ENCODE results near the gene GALNT13. TPM values are rescaled to one million over a fixed set of nuclear protein-coding genes. Genes with fewer than 3 reads are reported as not detected.
"Not testable (repeated sequence)": the region's sequence is repeated elsewhere in the genome, so short reads cannot be mapped to it uniquely, and the experiment has no call there.

Gene GALNT13
- total RNA-seq, 1 experiment from 2014 or later = 0.05 TPM

DNA sequence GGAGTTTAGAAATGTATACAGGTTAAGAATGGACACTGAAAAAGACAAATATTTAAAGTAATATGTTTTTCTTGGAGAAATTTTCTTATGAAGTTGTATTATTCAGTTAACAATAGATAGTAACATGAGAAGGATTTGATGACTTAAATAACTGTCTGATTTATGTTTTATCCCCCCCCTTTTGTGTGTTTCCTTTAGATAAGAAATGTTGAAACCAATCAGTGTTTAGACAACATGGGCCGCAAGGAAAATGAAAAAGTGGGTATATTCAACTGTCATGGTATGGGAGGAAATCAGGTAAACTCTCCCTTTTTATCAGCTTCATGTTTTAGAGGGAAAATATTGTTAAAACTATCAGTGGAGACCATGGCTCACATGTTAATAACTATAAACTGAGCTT is 537.1 kb downstream of the GALNT13 start:
- no peak for DNase-seq (ENCODE audit: low spot score)

DNA sequence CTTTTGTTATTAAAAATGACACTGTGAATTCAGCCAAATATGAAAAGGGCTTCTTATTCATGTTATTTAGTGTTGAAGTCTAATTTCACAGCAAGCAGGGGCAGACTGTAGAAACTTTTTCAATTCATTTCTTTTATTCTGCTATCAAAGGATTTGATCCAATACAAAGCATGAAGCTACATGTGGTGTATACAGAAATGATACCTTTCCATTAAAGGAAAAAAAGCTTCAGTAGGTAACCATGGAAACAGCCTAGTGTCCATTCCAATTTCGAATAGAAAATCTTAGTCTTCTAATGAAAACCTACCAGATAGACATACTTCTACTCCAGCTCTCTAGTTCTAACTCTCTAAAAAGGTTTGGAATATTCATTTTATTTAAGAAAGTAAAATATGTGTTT is 550.5 kb downstream of the GALNT13 start:
- no peak for DNase-seq (ENCODE audit: low spot score)

DNA sequence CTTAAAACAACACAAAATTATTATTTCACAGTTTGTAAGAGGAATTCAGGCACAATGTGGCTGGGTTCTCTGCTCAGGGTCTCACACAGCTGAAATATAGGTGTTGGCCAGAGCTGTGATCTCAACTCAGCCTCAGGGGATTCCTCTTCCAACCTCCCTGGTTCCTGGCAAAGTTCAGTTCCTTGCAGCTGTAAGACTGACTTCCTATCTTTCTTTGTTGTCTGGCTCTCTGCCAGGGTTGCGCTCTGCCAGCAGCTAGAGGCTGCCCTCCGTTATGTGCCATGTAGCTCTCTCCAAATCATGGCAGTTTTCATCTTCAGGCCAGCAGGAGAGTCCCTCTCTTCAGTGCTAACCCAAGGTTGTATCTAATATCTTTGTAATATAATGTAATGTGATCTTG is 554.3 kb downstream of the GALNT13 start:
- DNase-seq (ENCODE audit: low spot score) = peak; percentile 23

DNA sequence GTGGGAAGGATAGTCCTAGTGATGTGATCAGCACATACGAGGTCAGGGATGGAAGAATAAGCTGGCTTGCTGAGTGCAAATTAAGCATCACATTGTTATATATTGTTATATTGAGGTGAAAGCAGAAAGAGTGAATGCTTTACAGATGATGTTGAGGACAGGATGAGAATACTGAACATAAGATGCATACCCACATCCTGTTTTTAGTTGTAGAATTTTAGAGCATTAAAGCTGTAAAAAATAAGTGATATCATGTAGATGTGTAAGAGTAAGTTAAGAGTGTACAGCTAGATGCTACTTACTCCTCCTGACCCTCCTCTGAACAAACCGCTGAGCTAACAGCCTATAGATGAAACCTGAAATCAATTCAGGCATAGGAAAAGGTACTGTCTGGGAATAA is 555.7 kb downstream of the GALNT13 start:
- DNase-seq (ENCODE audit: low spot score) = no peak

DNA sequence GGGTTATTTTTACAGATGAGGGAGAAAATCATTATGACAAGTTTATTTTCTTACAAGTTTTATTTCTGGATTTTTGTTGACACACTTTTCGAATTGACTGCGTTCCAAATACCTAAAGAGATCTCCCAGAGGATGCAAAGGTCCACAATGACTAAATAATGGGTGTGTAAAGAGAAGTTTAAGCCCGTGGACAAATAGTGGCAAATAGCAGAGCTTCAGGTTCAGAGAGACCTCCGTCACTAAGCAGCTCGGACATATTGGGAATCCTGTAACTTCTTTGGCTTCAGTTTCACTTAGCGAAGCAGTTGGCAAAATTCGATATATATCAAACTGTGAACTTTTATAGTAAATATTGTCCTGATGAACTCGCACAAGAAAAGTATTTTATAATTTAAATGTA is 556.3 kb downstream of the GALNT13 start:
- no peak for DNase-seq (ENCODE audit: low spot score)

DNA sequence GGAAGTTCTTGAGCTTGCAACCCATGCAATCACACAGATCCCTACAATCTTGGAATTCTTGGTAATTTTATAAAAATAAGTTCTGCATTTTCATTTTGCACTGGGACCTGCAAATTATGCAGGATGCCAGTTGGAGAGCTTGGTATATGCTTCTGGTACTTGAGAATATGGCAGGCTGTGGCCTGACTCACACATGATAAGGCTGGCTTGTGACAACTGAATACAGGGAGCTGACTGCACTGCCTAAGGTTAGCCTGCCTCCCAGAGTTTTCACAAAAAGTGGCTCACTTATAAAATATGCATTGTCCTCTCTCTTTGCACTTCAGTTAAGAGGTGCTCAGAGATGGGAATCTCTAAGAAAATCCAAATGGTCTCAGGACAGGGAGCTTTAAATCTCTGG is 561.3 kb downstream of the GALNT13 start:
- peak; percentile 3 for DNase-seq (ENCODE audit: low spot score)

DNA sequence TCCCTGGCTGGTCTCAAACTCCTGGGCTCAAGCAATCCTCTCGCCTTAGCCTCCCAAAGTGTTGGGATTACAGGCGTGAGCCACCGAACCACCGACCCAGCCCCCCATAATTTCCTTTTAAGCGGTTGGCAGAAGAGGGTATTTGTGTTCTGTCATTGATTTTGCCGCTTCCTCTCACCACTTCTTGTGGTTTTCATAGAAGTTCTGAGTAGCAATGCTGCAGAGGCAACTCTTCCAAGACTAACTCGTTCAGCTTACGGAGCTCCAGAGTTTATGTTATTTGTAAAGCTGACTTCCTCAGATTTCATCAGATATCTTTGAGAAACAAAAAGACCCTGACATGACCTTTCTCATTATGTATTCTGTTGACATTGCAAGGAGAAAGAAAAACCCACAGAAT is 565.4 kb downstream of the GALNT13 start:
- no peak for DNase-seq (ENCODE audit: low spot score)

DNA sequence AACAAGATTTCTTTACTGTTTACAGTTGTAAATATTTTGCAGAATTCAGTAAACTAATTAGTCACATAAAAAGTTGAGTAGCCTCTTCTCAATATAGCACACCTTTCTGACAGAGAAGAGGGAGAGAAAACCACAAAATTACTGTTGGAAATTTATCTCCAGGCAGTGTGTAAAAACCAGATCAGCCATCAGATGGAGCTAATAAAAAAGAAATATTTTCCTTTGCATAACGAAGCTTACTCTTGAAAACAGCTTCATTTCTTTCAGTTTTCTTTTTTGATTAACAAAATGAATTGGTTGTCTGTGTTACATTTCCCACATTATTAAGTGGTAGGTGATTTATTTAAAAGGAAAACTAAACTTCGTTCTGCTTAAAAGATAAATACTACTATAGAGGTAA is 567.4 kb downstream of the GALNT13 start:
- peak; percentile 10 for DNase-seq (ENCODE audit: low spot score)

DNA sequence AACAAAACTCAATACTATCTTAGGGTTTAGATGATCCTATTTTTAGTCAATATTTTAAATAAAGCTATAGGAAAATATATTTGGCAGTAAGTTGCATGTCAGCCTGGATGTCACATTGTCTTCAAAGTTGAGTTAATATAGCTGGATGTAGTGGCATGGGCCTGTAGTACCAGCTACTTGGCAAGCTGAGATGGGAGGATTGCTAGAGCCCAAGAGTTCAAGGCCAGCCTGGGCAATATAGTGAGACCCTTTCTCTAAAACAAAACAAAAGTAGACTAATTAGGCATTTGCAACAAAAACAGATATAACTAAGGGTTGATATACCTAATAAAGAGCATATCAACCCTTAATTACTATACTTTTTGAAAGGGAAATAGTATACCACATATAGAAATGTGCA is 572.2 kb downstream of the GALNT13 start:
- no peak for DNase-seq (ENCODE audit: low spot score)

DNA sequence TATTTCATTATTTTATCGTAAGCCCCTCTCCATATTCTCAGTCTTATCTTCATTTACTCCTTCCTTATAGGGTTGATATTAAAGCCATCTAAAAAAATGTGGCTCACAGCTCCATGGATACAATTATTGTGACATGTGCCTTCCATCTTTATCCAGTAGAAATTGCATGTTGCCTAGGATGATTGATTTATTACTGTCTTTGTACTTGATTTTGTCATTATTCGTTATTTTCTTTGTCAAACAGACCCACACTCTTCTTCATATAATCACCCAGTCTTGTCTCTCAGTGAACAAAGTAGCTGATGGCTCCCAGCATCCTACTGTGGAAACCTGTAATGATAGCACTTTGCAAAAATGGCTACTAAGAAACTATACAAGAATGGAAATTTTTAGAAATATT is 574.6 kb downstream of the GALNT13 start:
- no peak for DNase-seq (ENCODE audit: low spot score)

DNA sequence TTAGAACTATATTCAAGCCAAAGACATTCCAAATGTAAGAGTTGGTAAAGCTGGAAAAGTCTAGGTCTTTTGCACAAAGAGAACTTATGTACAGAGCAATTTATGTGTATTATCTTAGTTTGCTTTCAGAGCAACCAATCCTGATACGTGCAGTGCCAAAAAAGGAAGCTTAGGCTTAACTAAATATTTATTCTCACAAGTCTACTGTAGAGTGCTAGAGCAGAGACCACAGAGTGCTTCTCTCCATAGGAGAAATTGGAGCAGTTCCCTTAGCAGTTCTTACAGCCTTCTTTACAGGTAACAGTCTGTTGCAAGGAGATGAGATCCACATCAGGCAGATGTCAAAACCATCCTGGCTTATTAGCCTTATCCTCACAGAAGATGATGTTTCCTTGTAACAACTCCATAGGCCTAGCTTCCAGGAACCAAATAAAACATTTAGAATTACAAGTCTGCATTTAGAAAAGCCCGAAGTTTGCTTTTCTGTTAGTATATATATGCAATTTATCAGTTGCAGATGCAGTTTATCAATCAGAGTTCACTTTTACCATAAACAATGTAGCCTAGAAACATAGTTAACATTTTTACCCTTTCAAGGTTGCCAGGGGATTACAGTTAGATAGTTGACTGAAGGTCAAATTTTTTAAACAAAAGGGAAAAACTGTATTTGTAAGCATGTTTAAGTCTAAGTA is 576.2 kb downstream of the GALNT13 start:
- no peak for DNase-seq (ENCODE audit: low spot score)

DNA sequence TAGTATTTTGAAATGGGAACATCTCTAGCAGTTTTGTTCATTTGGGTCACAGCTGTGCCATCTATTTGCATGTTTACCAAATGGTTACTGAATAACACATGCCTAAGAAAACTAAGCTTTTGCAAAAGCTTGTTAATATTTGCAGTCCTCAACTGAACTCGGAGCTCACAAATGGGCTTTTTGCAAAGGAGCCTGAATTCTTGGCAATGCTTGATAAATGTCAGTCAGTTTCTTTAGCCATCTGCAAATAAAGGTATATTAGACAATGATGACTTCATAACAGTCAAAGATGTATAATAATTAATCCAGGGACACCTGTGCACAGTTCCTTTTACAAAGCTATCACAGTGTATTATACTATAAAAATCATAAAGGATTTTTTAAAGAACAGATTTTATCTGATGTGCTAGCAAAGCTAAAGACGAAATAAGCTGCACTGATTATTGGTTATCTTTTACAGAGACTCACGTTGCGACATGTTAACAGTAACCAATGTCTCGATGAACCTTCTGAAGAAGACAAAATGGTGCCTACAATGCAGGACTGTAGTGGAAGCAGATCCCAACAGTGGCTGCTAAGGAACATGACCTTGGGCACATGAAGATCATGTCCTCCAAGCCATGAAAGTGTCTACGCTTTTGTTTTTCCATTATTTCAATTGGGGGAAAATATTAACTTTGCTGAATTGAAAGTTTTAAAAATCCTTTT is 578.4 kb downstream of the GALNT13 start:
- DNase-seq (ENCODE audit: low spot score) = no peak

DNA sequence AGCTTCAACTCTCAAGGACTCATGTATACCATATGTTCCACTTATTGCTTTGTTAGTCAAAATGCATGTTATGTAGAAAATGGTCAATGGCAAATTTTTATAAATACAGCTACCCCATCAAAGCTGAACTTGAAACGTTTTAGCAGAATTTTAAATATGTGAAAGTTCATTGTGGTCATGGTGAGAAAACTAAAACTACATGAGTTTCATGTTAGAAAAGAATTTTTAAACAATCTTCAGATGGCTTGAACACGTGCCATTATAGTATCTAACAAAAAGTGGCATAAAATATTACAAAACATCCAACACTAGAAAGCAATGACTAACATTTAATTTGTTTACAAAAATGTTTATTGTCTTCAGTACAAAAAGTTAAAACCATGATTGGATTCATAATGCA is 580.7 kb downstream of the GALNT13 start:
- DNase-seq (ENCODE audit: low spot score) = no peak

DNA sequence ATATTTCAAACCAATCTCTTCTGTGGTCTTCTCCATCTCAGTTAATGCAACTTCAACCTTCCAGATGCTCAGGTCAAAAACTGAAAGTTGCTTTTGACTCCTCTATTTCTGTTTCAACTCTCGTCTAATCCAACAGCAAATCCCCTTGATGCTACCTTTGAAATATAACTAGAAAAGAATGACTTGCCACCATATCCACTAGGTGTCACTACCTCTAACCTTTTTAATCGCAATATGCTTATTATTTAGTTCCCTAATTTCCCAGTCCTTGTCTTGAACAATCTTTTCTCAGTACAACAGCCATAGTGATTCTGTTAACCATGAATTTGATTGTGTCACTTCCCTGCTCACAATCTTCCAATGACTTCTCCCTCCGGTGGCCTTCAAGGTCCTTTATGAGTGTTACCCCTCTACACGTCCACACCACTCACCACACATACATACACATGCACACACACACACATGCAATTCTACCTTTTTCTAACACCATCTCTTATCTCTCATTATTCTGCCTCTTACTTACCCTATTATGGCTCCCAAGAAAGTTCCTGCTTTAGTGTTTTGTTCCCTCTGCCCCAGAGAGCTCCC is 581.3 kb downstream of the GALNT13 start:
- peak; percentile 53 for DNase-seq (ENCODE audit: low spot score)

DNA sequence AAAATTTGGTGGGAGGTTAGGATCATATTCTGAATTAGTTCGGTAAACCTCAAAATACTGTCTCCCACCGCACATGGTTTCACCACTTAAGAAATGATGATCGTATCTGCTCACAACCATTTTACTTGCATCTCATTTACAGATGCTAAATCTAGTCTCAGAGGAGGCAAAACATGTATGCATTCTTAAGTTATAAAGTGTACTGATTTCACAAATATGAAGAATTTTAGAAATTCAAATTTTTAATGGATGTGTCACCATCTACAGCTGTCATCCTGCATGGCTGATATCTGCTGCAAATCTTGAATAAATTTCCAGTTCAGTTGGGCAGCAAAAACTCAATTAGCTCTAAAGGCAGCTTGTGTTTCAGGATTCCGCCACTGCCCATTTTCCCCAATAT is 583.4 kb downstream of the GALNT13 start:
- DNase-seq (ENCODE audit: low spot score) = peak; percentile 8

DNA sequence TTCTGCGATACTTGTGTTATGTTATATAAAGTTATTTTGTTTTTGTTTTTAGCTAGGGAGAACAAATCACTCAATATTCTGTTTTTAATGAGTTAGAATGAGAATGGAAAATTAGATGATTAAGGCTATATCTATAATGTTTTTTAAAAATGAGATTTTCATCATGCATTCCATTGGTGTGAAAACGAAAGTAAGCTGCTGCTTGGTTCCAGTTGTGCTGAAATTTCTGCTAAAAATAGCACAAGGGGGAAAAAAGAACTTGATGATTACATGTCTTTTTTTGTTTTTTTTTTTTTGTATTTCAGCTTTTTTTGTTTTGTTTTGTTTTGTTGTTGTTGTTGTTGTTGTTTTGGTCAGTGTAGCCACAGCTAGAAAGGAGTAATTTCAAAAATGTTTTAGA is 584.1 kb downstream of the GALNT13 start:
- peak; percentile 20 for DNase-seq (ENCODE audit: low spot score)

DNA sequence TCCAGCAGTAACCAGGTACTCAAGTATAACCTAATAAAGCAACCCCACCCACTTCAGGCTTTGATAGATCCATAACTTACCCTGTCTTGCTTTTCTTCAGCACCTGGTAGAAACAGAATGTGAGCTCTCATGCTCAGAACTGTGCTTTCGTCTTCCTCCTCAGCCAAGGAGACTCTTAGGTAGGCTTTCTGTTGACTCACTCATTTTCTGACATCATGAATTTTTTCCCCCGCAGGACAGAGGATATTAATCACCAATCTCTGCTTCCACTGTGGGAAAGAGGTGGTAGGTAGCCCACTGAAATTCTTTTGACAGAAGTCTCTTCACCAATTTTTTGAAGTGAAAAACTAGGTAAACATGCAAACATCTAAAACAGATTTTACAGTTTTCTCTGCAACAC is 585.6 kb downstream of the GALNT13 start:
- DNase-seq (ENCODE audit: low spot score) = peak; percentile 27

DNA sequence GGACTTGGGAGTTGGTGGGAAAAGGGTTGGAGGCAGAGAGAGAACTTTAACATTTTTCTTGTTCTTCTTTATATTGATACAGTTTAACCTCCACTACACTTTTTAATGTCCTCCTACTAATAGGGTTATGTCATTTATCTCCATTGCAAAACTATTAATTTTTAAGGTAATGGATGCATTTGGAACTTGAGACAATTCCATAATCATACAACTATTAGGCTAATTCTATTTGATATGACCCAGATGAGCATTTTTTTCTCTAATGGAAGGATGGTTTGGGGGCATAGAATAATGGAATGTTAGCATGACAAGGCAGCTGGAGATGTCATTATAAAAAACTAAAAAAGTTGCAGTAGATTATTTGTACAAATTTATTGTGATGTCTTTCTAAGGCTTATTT is 587.6 kb downstream of the GALNT13 start:
- DNase-seq (ENCODE audit: low spot score) = no peak

DNA sequence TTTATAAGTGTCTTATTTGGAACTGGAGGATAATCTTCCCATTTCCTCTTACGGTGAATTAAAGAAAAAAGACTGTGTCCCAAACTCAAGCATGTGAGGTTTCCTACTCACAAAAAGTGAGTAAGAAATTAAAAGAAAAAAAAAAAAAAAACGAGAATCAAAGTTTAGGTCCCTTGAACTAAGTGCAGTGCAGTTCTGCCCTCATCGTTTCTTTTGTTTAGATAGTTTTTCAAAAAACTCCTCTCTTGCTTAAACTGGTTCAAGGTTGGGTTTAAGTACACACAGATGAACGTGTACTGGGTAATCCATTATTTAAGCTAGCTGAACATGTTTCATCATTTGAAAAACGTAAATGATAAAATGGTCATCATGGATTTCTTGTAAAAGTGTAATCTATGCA is 590.9 kb downstream of the GALNT13 start:
- no peak for DNase-seq (ENCODE audit: low spot score)

DNA sequence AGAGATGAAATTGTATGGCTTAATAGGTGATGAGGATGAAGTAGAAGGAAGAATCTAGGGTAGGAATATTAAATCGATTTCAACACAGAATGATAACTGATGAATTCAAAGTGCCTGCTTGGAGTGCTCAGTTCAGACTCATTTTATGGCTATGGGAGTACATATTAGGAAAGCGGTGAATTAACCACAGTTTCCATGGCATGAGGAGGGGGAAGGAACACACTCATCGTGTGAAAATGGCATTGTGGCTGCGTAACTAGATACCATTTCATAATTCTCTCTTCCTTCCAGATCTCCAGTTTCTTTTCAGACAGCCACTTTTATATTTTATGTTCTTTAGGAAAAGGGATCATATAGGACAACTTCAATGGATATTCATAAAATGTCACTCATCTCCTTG is 594.5 kb downstream of the GALNT13 start:
- DNase-seq (ENCODE audit: low spot score) = no peak

DNA sequence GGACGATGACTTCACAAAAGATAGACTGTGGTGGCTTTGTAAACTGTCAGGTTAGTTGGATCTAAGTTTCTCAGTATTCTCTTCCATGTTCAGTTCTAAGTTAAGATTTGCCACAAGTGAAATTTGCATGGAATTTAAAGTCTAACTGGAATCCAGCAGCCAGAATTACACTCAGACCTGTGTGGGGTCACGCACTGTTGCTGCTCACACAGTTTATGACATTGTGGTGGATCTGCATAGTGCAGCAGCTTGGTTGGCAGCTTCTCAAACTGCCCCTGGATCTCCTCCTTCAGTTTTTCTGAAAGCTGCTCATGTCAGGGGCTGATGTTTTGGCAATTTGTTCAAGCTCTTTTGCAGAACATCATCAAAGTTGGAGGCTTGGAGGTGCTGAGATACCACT is 598.7 kb downstream of the GALNT13 start:
- no peak for DNase-seq (ENCODE audit: low spot score)

DNA sequence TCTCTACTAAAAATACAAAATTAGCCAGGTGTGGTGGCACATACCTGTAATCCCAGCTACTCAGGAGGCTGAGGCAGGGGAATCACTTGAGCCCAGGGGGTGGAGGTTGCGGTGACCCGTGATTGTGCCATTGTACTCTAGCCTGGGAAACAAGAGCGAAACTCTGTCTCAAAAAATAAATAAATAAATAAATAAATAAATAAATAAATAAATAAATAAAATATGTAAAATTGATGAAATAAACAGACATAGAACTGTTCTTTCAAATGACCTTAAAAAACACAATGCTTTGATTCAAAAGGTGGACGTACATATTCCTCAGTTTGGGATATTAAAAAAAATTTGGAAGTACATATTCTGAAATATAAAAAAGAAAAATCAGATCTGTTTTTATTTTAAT is 599.8 kb downstream of the GALNT13 start:
- not testable (repeated sequence) for DNase-seq (ENCODE audit: low spot score)

DNA sequence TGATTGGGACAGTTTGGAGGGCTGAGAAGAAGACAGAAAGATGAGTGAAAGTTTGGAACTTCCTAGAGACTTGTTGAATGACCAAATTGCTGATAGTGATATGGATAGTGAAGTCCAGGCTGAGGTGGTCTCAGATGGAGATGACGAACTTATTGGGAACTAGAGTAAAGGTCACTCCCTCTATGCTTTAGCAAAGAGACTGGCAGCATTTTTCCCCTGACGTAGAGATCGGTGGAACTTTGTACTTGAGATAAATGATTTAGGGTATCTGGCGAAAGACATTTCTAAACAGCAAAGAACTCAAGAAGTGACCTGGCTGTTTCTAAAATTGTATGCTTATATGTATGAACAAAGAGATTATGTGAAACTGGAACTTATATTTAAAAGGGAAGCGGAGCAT is 605.6 kb downstream of the GALNT13 start:
- no peak for DNase-seq (ENCODE audit: low spot score)
